HG03025 (cell line): Measurements from ENCODE around the gene ZNF649.

Source experiments
- ATAC-seq: cut with Tn5 transposase; IDR thresholded peaks from one replicate; pipeline ENCODE4 v1.9.1; 2021; ENCODE audit warnings: mild to moderate bottlenecking, moderate library complexity; ENCODE audit not compliant: unreplicated experiment, low FRiP score

Gene ZNF649

GRCh38 chr19:51889934-51890333 is 14.9 kb downstream of the ZNF649 start:
- ATAC-seq, result no peak

- ATAC-seq, result no peak
Observed at GRCh38 chr19:51887522-51888498, 17.0 kb downstream of the ZNF649 start, which contains the start of gene ZNF577. ZNF577 (minus strand) TSS chr19:51887951; CDS start chr19:51880382, 7,569 bp downstream.

GRCh38 chr19:51884713-51885112 is 20.1 kb downstream of the ZNF649 start:
- no peak for ATAC-seq

DNA sequence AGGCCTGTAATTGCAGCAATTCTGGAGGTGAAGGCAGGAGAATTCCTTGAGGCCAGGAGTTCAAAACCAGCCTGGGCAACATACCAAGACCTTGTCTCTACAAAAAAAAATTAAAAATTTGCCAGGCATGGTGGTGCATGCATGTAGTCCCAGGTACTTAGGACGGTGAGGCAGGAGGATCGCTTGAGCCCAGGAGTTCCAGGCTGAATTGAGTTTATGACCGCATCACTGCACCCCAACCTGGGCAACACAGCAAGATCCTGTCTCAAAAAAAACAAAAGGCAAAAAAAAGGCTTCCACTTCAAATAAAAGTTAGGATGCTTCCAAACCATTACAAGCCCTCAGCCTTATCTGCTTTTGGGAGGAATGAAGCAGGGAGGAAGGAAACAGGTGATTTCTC is 22.3 kb downstream of the ZNF649 start:
- no peak for ATAC-seq

DNA sequence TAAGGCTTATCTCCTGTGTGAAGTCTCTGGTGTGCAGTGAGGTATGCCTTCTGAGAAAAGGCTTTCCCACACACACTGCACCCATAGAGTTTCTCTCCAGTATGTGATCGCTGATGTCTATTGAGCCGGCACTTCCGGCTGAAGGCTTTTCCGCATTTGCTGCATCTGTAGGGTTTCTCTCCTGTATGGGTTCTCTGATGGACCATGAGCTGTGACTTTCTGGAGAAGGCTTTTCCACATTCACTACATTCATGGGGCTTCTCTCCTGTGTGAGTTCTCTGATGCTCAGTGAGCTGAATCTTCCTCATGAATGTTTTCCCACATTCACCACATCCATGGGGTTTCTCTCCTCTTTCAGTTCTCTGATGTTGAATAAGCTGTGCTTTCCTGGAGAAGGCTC is 31.7 kb downstream of the ZNF649 start:
- no peak for ATAC-seq

GRCh38 chr19:51861870-51862622 is 42.8 kb downstream of the ZNF649 start:
- ATAC-seq, result no peak
